ENCODE results near the gene ZNF577.

Gene ZNF577

GRCh38 chr19:51821456-51821855, 66.3 kb downstream of the ZNF577 start:
- Histone ChIP-seq H3K27me3 (ENCODE audit: insufficient read depth, insufficient read length) (no peaks in the 10 kb centered on the region), H3K36me3 (ENCODE audit: insufficient read depth, insufficient read length, low read length) (no peaks in the 10 kb centered on the region), H3K9ac (ENCODE audit: insufficient read length, low read depth) (no peak overlapping the region), H3K9me3 (ENCODE audit: insufficient read depth, low read length) (peaks cover 13% of the 10 kb centered on the region; the same call in 1 of the 2 replicates), H3K4me3 (ENCODE audit: insufficient read length, low read depth) (no peak overlapping the region), H3K4me1 (ENCODE audit: insufficient read depth, insufficient read length) (no peaks in the 10 kb centered on the region)
- no peak for DNase-seq (ENCODE audit: low read depth, low spot score)
- TF ChIP-seq YY1 (IDR thresholded peaks at IDR 0.05; ENCODE audit: insufficient read depth, insufficient read length) = no peak
- TF ChIP-seq SUZ12 (IDR thresholded peaks at IDR 0.05; ENCODE audit: extremely low read depth, insufficient read depth, insufficient read length) = no peak
- TF ChIP-seq ZNF274 (IDR thresholded peaks at IDR 0.05; ENCODE audit: low read depth, low read length) = no peak

Data from NT2/D1 (cell line).